ENCODE results near the gene PPP2R2C. TPM values are rescaled to one million over a fixed set of nuclear protein-coding genes. Genes with fewer than 3 reads are reported as not detected.

Gene PPP2R2C
- total RNA-seq, 3 donors from 2014 or later, result 0.16 to 0.66 (median 0.44) TPM

- Histone ChIP-seq H3K4me1 (no peaks in the 10 kb centered on the region), H3K4me3 (no peak overlapping the region), H3K36me3 (no peaks in the 10 kb centered on the region), H3K27me3 (peaks cover 0 to 23% of the 10 kb centered on the region in 2 donors), H3K9me3 (no peaks in the 10 kb centered on the region), H3K27ac (no peak overlapping the region)
- no peak for DNase-seq (ENCODE audit: low spot score in 2 of 2)
- no peak for TF ChIP-seq POLR2A (IDR thresholded peaks at IDR 0.05)
- TF ChIP-seq POLR2AphosphoS5 (IDR thresholded peaks at IDR 0.05), result no peak
- intact Hi-C loops (cut with DNase I; ENCODE audit: low total_unique reads), result no loop called here
These were observed 21.1 kb downstream of the PPP2R2C start for GRCh38 chr4:6451309-6451708.

GRCh38 chr4:6450709-6451108 is 21.7 kb downstream of the PPP2R2C start:
- intact Hi-C loops (cut with DNase I; ENCODE audit: low total_unique reads), result no loop called here
- Histone ChIP-seq H3K4me1 (no peaks in the 10 kb centered on the region), H3K27ac (no peak overlapping the region), H3K27me3 (peaks cover 0 to 22% of the 10 kb centered on the region in 2 donors), H3K4me3 (no peak overlapping the region), H3K9me3 (no peaks in the 10 kb centered on the region), H3K36me3 (no peaks in the 10 kb centered on the region)
- no peak for DNase-seq (ENCODE audit: low spot score in 2 of 2)
- no peak for TF ChIP-seq POLR2AphosphoS5 (IDR thresholded peaks at IDR 0.05)
- TF ChIP-seq CTCF (IDR thresholded peaks at IDR 0.05), result no peak
- TF ChIP-seq POLR2A (IDR thresholded peaks at IDR 0.05), result no peak

GRCh38 chr4:6449746-6450369 is 22.6 kb downstream of the PPP2R2C start:
- TF ChIP-seq CTCF (IDR thresholded peaks at IDR 0.05) (no peak), POLR2AphosphoS5 (IDR thresholded peaks at IDR 0.05) (no peak), POLR2A (IDR thresholded peaks at IDR 0.05) (no peak)
- peaks cover 0 to 22% of the 10 kb centered on the region in 2 donors for H3K27me3 ChIP-seq
- H3K4me3 ChIP-seq, result no peak overlapping the region
- no peaks in the 10 kb centered on the region for H3K36me3 ChIP-seq
- intact Hi-C loops (cut with DNase I; ENCODE audit: low total_unique reads), result no loop called here
- no peak overlapping the region for H3K27ac ChIP-seq
- H3K4me1 ChIP-seq, result no peaks in the 10 kb centered on the region
- no peak for DNase-seq (ENCODE audit: low spot score in 2 of 2)
- no peaks in the 10 kb centered on the region for H3K9me3 ChIP-seq

GRCh38 chr4:6449335-6449734 is 23.1 kb downstream of the PPP2R2C start:
- Histone ChIP-seq H3K27me3 (peaks cover 0 to 22% of the 10 kb centered on the region in 2 donors), H3K4me3 (no peak overlapping the region), H3K9me3 (no peaks in the 10 kb centered on the region), H3K27ac (no peak overlapping the region), H3K36me3 (no peaks in the 10 kb centered on the region), H3K4me1 (no peaks in the 10 kb centered on the region)
- TF ChIP-seq POLR2A (IDR thresholded peaks at IDR 0.05) (no peak), CTCF (IDR thresholded peaks at IDR 0.05) (no peak), POLR2AphosphoS5 (IDR thresholded peaks at IDR 0.05) (no peak)
- intact Hi-C loops (cut with DNase I; ENCODE audit: low total_unique reads), result no loop called here
- DNase-seq (ENCODE audit: low spot score in 2 of 2), result no peak

- Histone ChIP-seq H3K4me1 (no peaks in the 10 kb centered on the region), H3K27me3 (peaks cover 0 to 23% of the 10 kb centered on the region in 2 donors), H3K4me3 (no peak overlapping the region), H3K36me3 (no peaks in the 10 kb centered on the region), H3K9me3 (no peaks in the 10 kb centered on the region), H3K27ac (no peak overlapping the region)
- TF ChIP-seq POLR2A (IDR thresholded peaks at IDR 0.05), result no peak
- TF ChIP-seq POLR2AphosphoS5 (IDR thresholded peaks at IDR 0.05), result no peak
- no peak for TF ChIP-seq CTCF (IDR thresholded peaks at IDR 0.05)
- intact Hi-C loops (cut with DNase I; ENCODE audit: low total_unique reads), result no loop called here
- no peak for DNase-seq (ENCODE audit: low spot score in 2 of 2)
These were observed 23.8 kb downstream of the PPP2R2C start for GRCh38 chr4:6448476-6449170.
